ENCODE results near the gene ATP6V0E2. TPM values are rescaled to one million over a fixed set of nuclear protein-coding genes. Genes with fewer than 3 reads are reported as not detected.

Gene ATP6V0E2
- 50.1 and 51.9 TPM in 2 replicates for total RNA-seq (2021)
- percentile 50 among the genes with signal in this experiment for Bru-seq, nascent RNA
- BruChase-seq, experiment 1, labeled RNA remaining after a 2-hour chase = percentile 53 among the genes with signal in this experiment
- percentile 67 among the genes with signal in this experiment for BruChase-seq, experiment 2, labeled RNA remaining after a 6-hour chase
- long read RNA-seq, transcript ATP6V0E2-203 (4 exons, 2,722 nt) = major isoform, 102 of 106 reads
- long read RNA-seq, partial matches to known transcripts = 1 of 106 reads
- long read RNA-seq, other reads (novel, unspliced or antisense) = 3 of 106 reads

- Histone ChIP-seq H3K36me3 (ENCODE audit: insufficient read depth, low read length, poor library complexity, severe bottlenecking) (no peaks in the 10 kb centered on the region), H3K4me3 (ENCODE audit: low read depth, low read length, poor library complexity, severe bottlenecking) (peak within 1 kb of the TSS; percentile 84), H3K27ac (ENCODE audit: low read depth, low read length, poor library complexity, severe bottlenecking) (peak within 1 kb of the TSS; percentile 62), H3K27me3 (replicated peaks; ENCODE audit: insufficient read depth, low read depth, low read length, poor library complexity) (no peaks in the 10 kb centered on the region), H3K9me3 (ENCODE audit: low read depth, low read length, poor library complexity, severe bottlenecking) (no peaks in the 10 kb centered on the region), H3K4me1 (ENCODE audit: insufficient read depth, low read length, poor library complexity, severe bottlenecking) (peaks cover 9% of the 10 kb centered on the region)
- ChIA-PET CTCF (no interaction called here), POLR2A (ENCODE audit: low non-redundant PET) (no interaction called here)
- DNase-seq (ENCODE audit: low spot score) = peak; percentile 95
- intact Hi-C loops (cut with micrococcal nuclease; ENCODE audit: unreplicated experiment) = no loop called here
- no peak for TF ChIP-seq EZH2 (IDR thresholded peaks at IDR 0.05; ENCODE audit: borderline replicate concordance, low read depth, low read length, poor library complexity, severe bottlenecking)
- TSS peak; percentile 74 for BruUV-seq (replicated peaks)
Measured at GRCh38 chr7:149873074-149873969, at the start of gene ATP6V0E2. Gene ATP6V0E2, plus strand, starts transcription at chr7:149873969. Its CDS starts 97 bp downstream, at chr7:149874066.

DNA sequence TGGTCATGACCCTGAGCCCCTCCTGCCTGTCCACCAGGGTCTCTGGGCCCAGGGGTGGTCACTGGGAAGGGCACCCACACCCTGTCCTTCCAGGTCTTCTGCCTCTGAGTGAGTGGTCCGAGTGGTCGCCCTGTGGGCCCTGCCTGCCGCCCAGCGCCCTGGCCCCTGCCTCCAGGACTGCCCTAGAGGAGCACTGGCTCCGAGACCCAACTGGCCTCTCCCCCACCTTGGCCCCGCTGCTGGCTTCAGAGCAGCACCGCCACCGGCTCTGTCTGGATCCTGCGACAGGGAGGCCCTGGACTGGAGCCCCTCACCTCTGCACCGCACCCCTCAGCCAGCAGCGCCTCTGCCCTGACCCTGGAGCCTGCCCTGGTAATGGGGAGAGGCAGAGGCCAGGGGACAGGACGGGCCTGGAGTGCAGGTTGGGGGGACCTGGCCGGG lies 49.4 kb upstream of the ATP6V0E2 start:
- ChIA-PET POLR2A (ENCODE audit: low non-redundant PET) (no interaction called here), CTCF (no interaction called here)
- no peaks in the 10 kb centered on the region for H3K9me3 ChIP-seq (ENCODE audit: low read depth, low read length, poor library complexity, severe bottlenecking)
- no peak for TF ChIP-seq EZH2 (IDR thresholded peaks at IDR 0.05; ENCODE audit: borderline replicate concordance, low read depth, low read length, poor library complexity, severe bottlenecking)
- TF ChIP-seq, protein P1, sequence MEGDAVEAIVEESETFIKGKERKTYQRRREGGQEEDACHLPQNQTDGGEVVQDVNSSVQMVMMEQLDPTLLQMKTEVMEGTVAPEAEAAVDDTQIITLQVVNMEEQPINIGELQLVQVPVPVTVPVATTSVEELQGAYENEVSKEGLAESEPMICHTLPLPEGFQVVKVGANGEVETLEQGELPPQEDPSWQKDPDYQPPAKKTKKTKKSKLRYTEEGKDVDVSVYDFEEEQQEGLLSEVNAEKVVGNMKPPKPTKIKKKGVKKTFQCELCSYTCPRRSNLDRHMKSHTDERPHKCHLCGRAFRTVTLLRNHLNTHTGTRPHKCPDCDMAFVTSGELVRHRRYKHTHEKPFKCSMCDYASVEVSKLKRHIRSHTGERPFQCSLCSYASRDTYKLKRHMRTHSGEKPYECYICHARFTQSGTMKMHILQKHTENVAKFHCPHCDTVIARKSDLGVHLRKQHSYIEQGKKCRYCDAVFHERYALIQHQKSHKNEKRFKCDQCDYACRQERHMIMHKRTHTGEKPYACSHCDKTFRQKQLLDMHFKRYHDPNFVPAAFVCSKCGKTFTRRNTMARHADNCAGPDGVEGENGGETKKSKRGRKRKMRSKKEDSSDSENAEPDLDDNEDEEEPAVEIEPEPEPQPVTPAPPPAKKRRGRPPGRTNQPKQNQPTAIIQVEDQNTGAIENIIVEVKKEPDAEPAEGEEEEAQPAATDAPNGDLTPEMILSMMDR (conservative IDR thresholded peaks at IDR 0.05; ENCODE audit: low read depth, low read length) = no peak
- H3K36me3 ChIP-seq (ENCODE audit: insufficient read depth, low read length, poor library complexity, severe bottlenecking) = no peaks in the 10 kb centered on the region
- BruUV-seq (replicated peaks) = no TSS peak
- no peak overlapping the region for H3K27ac ChIP-seq (ENCODE audit: low read depth, low read length, poor library complexity, severe bottlenecking)
- H3K27me3 ChIP-seq (replicated peaks; ENCODE audit: insufficient read depth, low read depth, low read length, poor library complexity) = no peaks in the 10 kb centered on the region
- H3K4me1 ChIP-seq (ENCODE audit: insufficient read depth, low read length, poor library complexity, severe bottlenecking) = no peaks in the 10 kb centered on the region
- DNase-seq (ENCODE audit: low spot score) = no peak
- H3K4me3 ChIP-seq (ENCODE audit: low read depth, low read length, poor library complexity, severe bottlenecking) = no peak overlapping the region
- intact Hi-C loops (cut with micrococcal nuclease; ENCODE audit: unreplicated experiment) = no loop called here

DNA sequence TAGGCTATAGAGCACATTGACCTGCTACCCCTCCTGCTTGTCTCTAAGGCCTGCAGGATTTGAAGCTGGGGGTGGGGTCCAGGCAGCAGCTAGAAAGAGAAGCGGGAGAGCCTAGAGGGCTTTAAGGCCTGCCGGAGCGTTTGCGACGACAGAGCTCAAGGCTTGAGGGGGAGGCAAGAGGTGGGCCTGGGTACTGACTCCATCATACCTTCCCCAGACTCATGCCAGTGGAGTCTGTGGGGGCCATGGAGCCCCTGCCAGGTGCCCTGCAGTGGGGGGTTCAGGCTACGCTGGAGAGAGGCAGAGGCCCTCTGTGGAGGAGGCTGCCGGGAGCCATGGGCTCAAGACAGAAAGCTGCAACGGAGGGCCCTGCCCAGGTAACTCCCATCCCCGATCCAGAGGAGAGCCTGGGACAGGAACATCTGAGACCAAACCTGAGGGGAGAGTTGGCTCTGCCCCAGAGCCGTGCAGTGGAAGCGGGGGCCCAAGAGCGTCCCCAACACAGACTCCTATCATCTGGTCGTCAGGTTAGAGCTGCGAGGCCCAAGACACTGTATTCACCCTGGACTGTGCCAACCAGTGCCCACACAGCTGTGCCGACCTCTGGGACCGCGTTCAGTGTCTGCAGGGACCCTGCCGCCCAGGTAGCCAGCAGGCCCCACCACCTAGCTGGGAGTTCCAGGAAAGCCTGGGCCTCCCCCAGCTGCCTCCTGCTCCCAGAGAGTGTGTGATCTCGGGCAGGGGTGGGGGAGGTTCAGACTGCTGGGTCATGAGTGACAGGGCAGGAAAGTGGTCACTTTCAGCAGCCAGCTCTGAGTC lies 48.8 kb upstream of the ATP6V0E2 start:
- Histone ChIP-seq H3K4me1 (ENCODE audit: insufficient read depth, low read length, poor library complexity, severe bottlenecking) (no peaks in the 10 kb centered on the region), H3K36me3 (ENCODE audit: insufficient read depth, low read length, poor library complexity, severe bottlenecking) (no peaks in the 10 kb centered on the region), H3K27ac (ENCODE audit: low read depth, low read length, poor library complexity, severe bottlenecking) (no peak overlapping the region), H3K27me3 (replicated peaks; ENCODE audit: insufficient read depth, low read depth, low read length, poor library complexity) (no peaks in the 10 kb centered on the region), H3K4me3 (ENCODE audit: low read depth, low read length, poor library complexity, severe bottlenecking) (no peak overlapping the region), H3K9me3 (ENCODE audit: low read depth, low read length, poor library complexity, severe bottlenecking) (no peaks in the 10 kb centered on the region)
- intact Hi-C loops (cut with micrococcal nuclease; ENCODE audit: unreplicated experiment) = no loop called here
- ChIA-PET POLR2A (ENCODE audit: low non-redundant PET) (no interaction called here), CTCF (no interaction called here)
- TF ChIP-seq, protein P1 (conservative IDR thresholded peaks at IDR 0.05; ENCODE audit: low read depth, low read length) = no peak
- TF ChIP-seq EZH2 (IDR thresholded peaks at IDR 0.05; ENCODE audit: borderline replicate concordance, low read depth, low read length, poor library complexity, severe bottlenecking) = no peak
- no TSS peak for BruUV-seq (replicated peaks)
- no peak for DNase-seq (ENCODE audit: low spot score)

Measured in A673 (cell line).